AG09309 (cell line): ENCODE results near the gene MAGI1.

Experiments used
- DNase-seq: peaks from one replicate; pipeline ENCODE4 v3.0.0-alpha.2; 2010; ENCODE audit warnings: low read depth
- H3K4me3 ChIP-seq: 2 replicates; pipeline ENCODE4 v1.5.1; 2011; ENCODE audit warnings: mild to moderate bottlenecking, low read depth, low read length, moderate library complexity; ENCODE audit not compliant: control insufficient read depth
- CTCF ChIP-seq: IDR thresholded peaks from 2 replicates; pipeline ENCODE4 v1.5.1; 2011; ENCODE audit warnings: mild to moderate bottlenecking, low read depth, low read length, inconsistent platforms; ENCODE audit not compliant: insufficient read depth, control insufficient read depth; ENCODE audit errors: missing control alignments

Gene MAGI1

GRCh38 chr3:65751123-65751700, 287.5 kb downstream of the MAGI1 start:
- peak; percentile 76 for TF ChIP-seq CTCF
- no peak for DNase-seq
- no peak overlapping the region for H3K4me3 ChIP-seq

GRCh38 chr3:65749066-65749465, 289.7 kb downstream of the MAGI1 start:
- H3K4me3 ChIP-seq = no peak overlapping the region
- no peak for TF ChIP-seq CTCF
- no peak for DNase-seq

GRCh38 chr3:65748326-65748725, 290.4 kb downstream of the MAGI1 start:
- DNase-seq = no peak
- no peak for TF ChIP-seq CTCF
- no peak overlapping the region for H3K4me3 ChIP-seq

- H3K4me3 ChIP-seq = no peak overlapping the region
- DNase-seq = no peak
- no peak for TF ChIP-seq CTCF
These were observed 291.9 kb downstream of the MAGI1 start for GRCh38 chr3:65746848-65747247.

- TF ChIP-seq CTCF = no peak
- DNase-seq = no peak
These were observed 293.4 kb downstream of the MAGI1 start for GRCh38 chr3:65745306-65745705.

GRCh38 chr3:65742914-65743313, 295.8 kb downstream of the MAGI1 start:
- DNase-seq = no peak
- no peak for TF ChIP-seq CTCF
- H3K4me3 ChIP-seq = no peak overlapping the region

More at GRCh38 chr3:65745306-65745705, 293.4 kb downstream of the MAGI1 start:
- no peak overlapping the region for H3K4me3 ChIP-seq

GRCh38 chr3:65741540-65741939, 297.2 kb downstream of the MAGI1 start:
- H3K4me3 ChIP-seq = no peak overlapping the region
- no peak for DNase-seq
- TF ChIP-seq CTCF = no peak
